Heart left ventricle (tissue), 13 donors: Measurements from ENCODE around the gene COL24A1.

Experiments
- CTCF ChIP-seq, 12 donors: fragments of 200-600 bp; sonication (generic) in 4 of 12; IDR thresholded peaks; one replicate each; pipeline versions ENCODE4 v1.5.0 to v1.8.0; 2018 to 2022; ENCODE audit warnings: antibody characterized with exemption in 12 of 12, mild to moderate bottlenecking in 5 of 12
- POLR2A ChIP-seq, 2 donors: fragments of 450-650 bp; IDR thresholded peaks; one replicate each; pipeline ENCODE4 v1.6.1; 2017; ENCODE audit warnings: antibody characterized with exemption in 2 of 2, mild to moderate bottlenecking in 2 of 2, moderate library complexity in 2 of 2
- donor health status: ischemic (EF 13 %, LVEDD 7.1; RV severe dilation, severe dysfunction).
- donor health status: DM: no; HTN: yes; CAD: no.
- donor health status: DM: no; HTN: no; CAD: no.
- donor health status: ischemic (EF 25% LVEDD 6.9; RV normal size, moderate dysfunction).
- donor health status: ischemic (EF 25% LVEDD 5.7; RV mildly dilated, moderate dysfunction).
- donor health status: ischemic (EF 35%, LVEDD 5.7; RV mildly dilated, moderate dysfunction).
- donor health status: nonischemic (EF 11% LVEDD 7.7; RV severe dilation, severe dysfunction).
- donor health status: DM: yes; HTN: yes; CAD: no.
- donor health status: PGD.
- donor health status: ischemic (EF 29% LVEDD 5.4; RV normal size, mild dysfunction).
- donor health status: nonischemic (EF 23%, LVEDD 6.1; RV moderate dilation, normal function).

GRCh38 chr1:85756864-85757263 lies 399.7 kb downstream of the COL24A1 start:
- TF ChIP-seq POLR2A (IDR thresholded peaks at IDR 0.05) (no peak), CTCF (IDR thresholded peaks at IDR 0.05) (no peak)
